Esophagus squamous epithelium (tissue), 5 donors: ENCODE measurements around the gene JPH4. TPM values are rescaled to one million over a fixed set of nuclear protein-coding genes. Genes with fewer than 3 reads are reported as not detected.

Experiments
- DNase-seq: peaks from one replicate; lab custom pipeline; 2025; lab: John Stamatoyannopoulos, UW
- H3K27ac ChIP-seq, 4 donors: fragments of 200-600 bp; sonication (generic); one replicate each; pipeline ENCODE4 v1.5.1; 2016 to 2019; ENCODE audit warnings: mild to moderate bottlenecking in 1 of 4
- H3K27me3 ChIP-seq, 4 donors: fragments of 200-600 bp; sonication (generic); 1 replicate in 3 of 4; 2 replicates in 1 of 4; pipeline versions ENCODE4 v1.5.1 to v1.6.0; 2017 to 2021; ENCODE audit warnings: antibody characterized with exemption in 1 of 4
- H3K36me3 ChIP-seq, 3 donors: fragments of 200-600 bp; sonication (generic); one replicate each; pipeline ENCODE4 v1.5.1; 2016 to 2019
- H3K4me1 ChIP-seq, 3 donors: fragments of 200-600 bp; sonication (generic); one replicate each; pipeline ENCODE4 v1.5.1; 2017 to 2019
- H3K4me3 ChIP-seq, 4 donors: fragments of 200-600 bp; sonication (generic); 1 replicate in 3 of 4; 2 replicates in 1 of 4; pipeline ENCODE4 v1.5.1; 2016 to 2019; ENCODE audit warnings: mild to moderate bottlenecking in 2 of 4, moderate library complexity in 1 of 4
- H3K9me3 ChIP-seq, 3 donors: fragments of 200-600 bp; sonication (generic); one replicate each; pipeline ENCODE4 v1.5.1; 2016 to 2019
- CTCF ChIP-seq, 6 experiments: fragments of 450-650 bp in 4 of 6; fragments of 200-600 bp in 2 of 6; sonication (generic) in 2 of 6; IDR thresholded peaks; one replicate each; pipeline ENCODE4 v1.5.1; 2016 to 2019; ENCODE audit warnings: antibody characterized with exemption in 6 of 6, mild to moderate bottlenecking in 4 of 6, moderate library complexity in 4 of 6
- POLR2A ChIP-seq, 4 donors: fragments of 450-650 bp; IDR thresholded peaks; one replicate each; pipeline ENCODE4 v1.6.1; 2017; ENCODE audit warnings: antibody characterized with exemption in 4 of 4, mild to moderate bottlenecking in 4 of 4, moderate library complexity in 3 of 4
- WGBS, 2 donors: methylation state at CpG; one replicate each; pipeline ENCODE4 v1.1.5; 2018; 5-methylcytosine and 5-hydroxymethylcytosine counted together
- intact Hi-C: fragments of 100-400 bp; cut with DNase I; formaldehyde crosslinking; loops from one replicate; pipeline ENCODE4 v1.15.0; 2022
- total RNA-seq, 4 donors: library from RNA; depleted of rRNA; stranded (reverse); fragments of >200 nt; gene quantifications; one replicate each; pipeline ENCODE4 v1.1.0, GENCODE V29; 2016
- donor health status: DM: yes; HTN: yes; CAD: no.

JPH4 gene
- total RNA-seq, 4 donors from 2014 or later: 0.21 to 2.7 TPM; not detected in 2

DNA sequence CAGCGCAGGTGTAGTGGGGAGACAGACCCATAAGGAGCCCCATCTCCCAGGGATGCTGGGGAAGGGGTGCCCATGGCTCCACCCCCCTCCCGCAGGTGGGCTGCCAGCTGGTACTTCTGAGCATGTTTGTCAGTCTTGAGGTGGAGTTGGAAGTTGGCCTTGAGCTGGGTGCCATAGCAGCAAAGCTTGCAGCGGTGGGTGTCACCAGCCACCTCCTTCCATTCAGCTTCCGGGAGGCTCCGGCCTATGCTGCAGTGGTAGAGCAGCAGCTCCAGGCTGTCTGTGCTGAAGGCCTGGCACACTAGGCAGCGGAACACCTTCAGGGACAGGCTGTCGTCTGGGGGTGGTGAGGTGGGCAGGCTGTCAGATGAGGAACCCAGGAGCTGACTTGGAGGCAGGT, 45.9 kb downstream of the JPH4 start:
- Histone ChIP-seq H3K9me3 (no peaks in the 10 kb centered on the region), H3K27ac (no peak overlapping the region), H3K36me3 (no peaks in the 10 kb centered on the region), H3K27me3 (no peaks in the 10 kb centered on the region), H3K4me1 (no peaks in the 10 kb centered on the region), H3K4me3 (no peak overlapping the region)
- intact Hi-C loops: no loop called here
- TF ChIP-seq POLR2A (IDR thresholded peaks at IDR 0.05): no peak
- TF ChIP-seq CTCF (IDR thresholded peaks at IDR 0.05): no peak
- WGBS, 2 donors: 83 to 100% methylated on average over 1 to 4 of the region's 7 CpGs
- DNase-seq: no peak

DNA sequence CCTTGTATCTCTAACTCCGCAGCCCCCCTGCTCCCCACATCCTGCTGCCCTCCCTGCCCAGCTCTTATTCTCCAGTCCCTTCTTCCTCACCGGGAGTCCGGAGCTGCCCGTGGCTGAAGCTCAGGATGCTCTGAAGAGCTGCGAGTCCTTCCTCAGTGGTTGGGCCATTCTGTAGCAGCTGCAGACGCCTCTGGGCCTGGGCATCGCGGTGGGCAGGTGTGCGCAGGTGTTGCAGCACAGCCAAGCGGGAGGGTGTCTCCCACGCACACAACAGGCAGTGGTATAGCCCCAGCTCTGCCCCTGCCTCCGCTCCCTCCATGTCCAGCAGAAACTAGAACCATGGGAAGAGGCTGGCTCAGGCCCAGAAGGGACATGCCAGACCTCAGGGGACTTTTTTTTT, 47.2 kb downstream of the JPH4 start:
- Histone ChIP-seq H3K36me3 (no peaks in the 10 kb centered on the region), H3K9me3 (no peaks in the 10 kb centered on the region), H3K27ac (no peak overlapping the region), H3K4me1 (no peaks in the 10 kb centered on the region), H3K27me3 (no peaks in the 10 kb centered on the region), H3K4me3 (no peak overlapping the region)
- intact Hi-C loops: no loop called here
- WGBS, 2 donors: 85 to 90% methylated on average over 1 to 6 of the region's 12 CpGs
- TF ChIP-seq POLR2A (IDR thresholded peaks at IDR 0.05) (no peak), CTCF (IDR thresholded peaks at IDR 0.05) (no peak)
- DNase-seq: no peak

DNA sequence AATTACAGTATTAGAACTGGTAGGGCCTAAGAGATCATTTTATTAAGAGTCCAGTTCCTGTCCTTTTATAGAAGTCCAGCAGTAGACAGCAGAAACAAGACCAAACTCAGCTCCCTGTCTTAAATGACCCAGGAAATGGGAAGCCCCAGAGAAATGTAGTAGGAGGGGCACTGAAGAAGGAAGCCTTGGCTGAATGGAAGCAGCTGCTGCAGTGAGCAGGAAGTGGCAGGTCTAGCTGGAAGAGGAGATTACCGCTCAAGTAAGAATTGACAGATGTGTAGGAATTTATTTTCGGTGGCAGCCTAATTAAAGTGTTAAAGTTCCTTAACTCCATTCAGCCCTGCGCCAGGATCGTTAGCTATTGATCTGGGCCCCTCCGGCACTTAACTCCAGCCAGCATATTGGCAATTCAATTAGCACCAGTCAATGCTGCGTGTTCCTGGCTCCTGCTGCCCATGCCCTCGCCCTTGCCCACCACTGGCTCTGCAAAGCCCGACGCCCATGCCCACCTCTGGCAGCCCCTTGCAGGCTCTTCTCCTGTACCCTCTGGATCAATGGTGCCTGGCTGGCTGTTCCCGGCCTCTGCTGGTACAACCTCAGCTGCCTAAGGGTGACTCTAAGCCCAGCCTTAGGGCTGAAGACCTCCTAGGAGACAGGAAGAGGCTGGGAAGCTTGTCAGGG, 48.1 kb downstream of the JPH4 start:
- H3K36me3 ChIP-seq: no peaks in the 10 kb centered on the region
- no peak for DNase-seq
- intact Hi-C loops: no loop called here
- H3K9me3 ChIP-seq: no peaks in the 10 kb centered on the region
- H3K27me3 ChIP-seq: no peaks in the 10 kb centered on the region
- no peaks in the 10 kb centered on the region for H3K4me1 ChIP-seq
- no peak overlapping the region for H3K27ac ChIP-seq
- WGBS, 2 donors: 71 to 79% methylated on average over 10 of the region's 10 CpGs
- TF ChIP-seq POLR2A (IDR thresholded peaks at IDR 0.05) (no peak), CTCF (IDR thresholded peaks at IDR 0.05) (no peak)
- H3K4me3 ChIP-seq: no peak overlapping the region

DNA sequence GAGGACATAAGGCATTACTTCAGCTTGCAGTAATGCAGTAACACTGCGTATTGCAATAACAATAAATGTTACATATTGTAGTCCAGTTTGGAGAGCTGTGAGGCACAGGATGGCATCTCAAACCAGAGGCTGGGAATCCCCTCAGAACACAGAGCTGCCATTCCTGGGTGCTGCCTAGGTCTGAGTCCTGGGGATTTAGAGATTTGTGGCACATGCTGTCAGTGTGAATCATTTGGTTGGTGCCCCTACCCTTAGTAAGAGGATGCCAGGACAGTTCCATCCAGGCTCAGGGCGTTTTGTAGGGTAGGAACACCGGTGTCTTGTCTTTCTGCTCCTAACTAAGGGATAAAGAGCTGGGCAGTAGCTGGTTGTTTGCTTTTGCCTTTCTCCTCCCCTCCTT, 49.6 kb downstream of the JPH4 start:
- no peaks in the 10 kb centered on the region for H3K27me3 ChIP-seq
- H3K9me3 ChIP-seq: no peaks in the 10 kb centered on the region
- no peak for DNase-seq
- H3K36me3 ChIP-seq: no peaks in the 10 kb centered on the region
- no peaks in the 10 kb centered on the region for H3K4me1 ChIP-seq
- intact Hi-C loops: no loop called here
- H3K27ac ChIP-seq: no peak overlapping the region
- 89 to 92% methylated on average over 3 of the region's 3 CpGs for WGBS, 2 donors
- no peak for TF ChIP-seq POLR2A (IDR thresholded peaks at IDR 0.05)
- no peak for TF ChIP-seq CTCF (IDR thresholded peaks at IDR 0.05)
- no peak overlapping the region for H3K4me3 ChIP-seq

DNA sequence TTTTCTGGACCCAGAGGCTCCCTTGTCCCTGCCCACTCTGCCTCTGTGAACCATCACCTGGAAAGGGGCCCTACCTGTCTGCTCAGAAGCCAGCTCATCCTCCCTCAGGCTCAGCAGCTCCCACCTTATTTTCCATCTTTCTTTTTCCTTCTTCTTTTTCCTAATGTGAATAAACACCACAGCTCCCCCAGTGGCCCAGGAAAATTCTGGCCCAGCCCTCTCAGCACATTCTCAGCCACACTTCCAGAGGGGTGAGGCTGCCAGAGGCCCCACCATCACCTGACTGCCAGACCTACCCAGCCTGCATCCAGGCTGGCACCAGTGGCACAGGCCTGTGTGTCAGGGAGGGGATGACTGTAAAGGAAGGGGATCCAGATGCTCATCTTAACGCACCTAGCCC, 50.0 kb downstream of the JPH4 start:
- no peaks in the 10 kb centered on the region for H3K27me3 ChIP-seq
- no peak overlapping the region for H3K27ac ChIP-seq
- no peak for TF ChIP-seq CTCF (IDR thresholded peaks at IDR 0.05)
- no peak for TF ChIP-seq POLR2A (IDR thresholded peaks at IDR 0.05)
- H3K4me3 ChIP-seq: no peak overlapping the region
- DNase-seq: no peak
- intact Hi-C loops: no loop called here
- H3K36me3 ChIP-seq: no peaks in the 10 kb centered on the region
- H3K4me1 ChIP-seq: no peaks in the 10 kb centered on the region
- 45 to 67% methylated on average over 1 of the region's 1 CpG for WGBS, 2 donors
- no peaks in the 10 kb centered on the region for H3K9me3 ChIP-seq
